HUES64 (cell line): Measurements from ENCODE around the gene CFAP73.
A peak's percentile ranks its signal among the peaks of the same experiment; 100 is the strongest.
"Not testable (repeated sequence)": the region's sequence is repeated elsewhere in the genome, so short reads cannot be mapped to it uniquely, and the experiment has no call there.

Experiments used
- H3K27ac ChIP-seq: 2 replicates; pipeline ENCODE4 v1.7.0; 2013; ENCODE audit warnings: low read depth, low read length, inconsistent platforms
- H3K27me3 ChIP-seq: 2 replicates; pipeline ENCODE4 v1.6.1; 2013; ENCODE audit warnings: mild to moderate bottlenecking, low read length; ENCODE audit not compliant: insufficient read depth
- H3K36me3 ChIP-seq: 2 replicates; pipeline ENCODE4 v1.6.1; 2013; ENCODE audit warnings: mild to moderate bottlenecking, low read length; ENCODE audit not compliant: insufficient read depth
- H3K4me1 ChIP-seq: 2 replicates; pipeline ENCODE4 v1.6.1; 2013; ENCODE audit warnings: mild to moderate bottlenecking, low read length, moderate library complexity; ENCODE audit not compliant: insufficient read depth
- H3K4me3 ChIP-seq: 2 replicates; pipeline ENCODE4 v1.5.1; 2013; ENCODE audit warnings: mild to moderate bottlenecking, low read length, moderate library complexity
- H3K9ac ChIP-seq: 2 replicates; pipeline ENCODE4 v1.6.1; 2013; ENCODE audit warnings: mild to moderate bottlenecking, low read depth, low read length
- H3K9me3 ChIP-seq: 2 replicates; pipeline ENCODE4 v1.6.1; 2013; ENCODE audit warnings: low read depth, low read length; ENCODE audit not compliant: insufficient read depth
- whole genome bisulfite sequencing: fragments of 150-250, 120-280 bp; methylation state at CpG from one replicate; pipeline ENCODE4 v1.1.7; 2013; ENCODE audit warnings: missing lambda C conversion rate; 5-methylcytosine and 5-hydroxymethylcytosine counted together

The CFAP73 gene

GRCh38 chr12:113135178-113136127, 14.1 kb upstream of the CFAP73 start, which contains the start of gene RASAL1:
Gene RASAL1 (minus strand): TSS chr12:113135761. CDS start chr12:113135462, 299 bp downstream.
- 7% methylated on average over 63 of the region's 68 CpGs for WGBS
- H3K9ac ChIP-seq: peak within 1 kb of the TSS; percentile 70
- H3K27me3 ChIP-seq: peaks cover 24% of the 10 kb centered on the region
- H3K4me3 ChIP-seq: peak within 1 kb of the TSS; percentile 78
- H3K9me3 ChIP-seq: no peaks in the 10 kb centered on the region
- H3K36me3 ChIP-seq: no peaks in the 10 kb centered on the region
- no peak within 1 kb of the TSS for H3K27ac ChIP-seq
- H3K4me1 ChIP-seq: peaks cover 5% of the 10 kb centered on the region; the same call in 1 of the 2 replicates

GRCh38 chr12:113136128-113136989, 13.2 kb upstream of the CFAP73 start:
- H3K27ac ChIP-seq: no peak overlapping the region
- peaks cover 24% of the 10 kb centered on the region for H3K27me3 ChIP-seq
- H3K9me3 ChIP-seq: no peaks in the 10 kb centered on the region
- H3K4me1 ChIP-seq: peaks cover 5% of the 10 kb centered on the region; the same call in 1 of the 2 replicates
- WGBS: 49% methylated on average over 20 of the region's 21 CpGs
- H3K36me3 ChIP-seq: no peaks in the 10 kb centered on the region
- H3K4me3 ChIP-seq: peak overlapping the region; percentile 46
- H3K9ac ChIP-seq: no peak overlapping the region; the same call in 1 of the 2 replicates

GRCh38 chr12:113136990-113137511, 12.5 kb upstream of the CFAP73 start:
- no peak overlapping the region for H3K4me3 ChIP-seq
- no peak overlapping the region for H3K27ac ChIP-seq
- no peaks in the 10 kb centered on the region for H3K36me3 ChIP-seq
- H3K4me1 ChIP-seq: peaks cover 5% of the 10 kb centered on the region; the same call in 1 of the 2 replicates
- no peak overlapping the region for H3K9ac ChIP-seq
- no peaks in the 10 kb centered on the region for H3K9me3 ChIP-seq
- 87% methylated on average over 6 of the region's 6 CpGs for WGBS
- H3K27me3 ChIP-seq: peaks cover 24% of the 10 kb centered on the region

GRCh38 chr12:113137861-113138783, 11.4 kb upstream of the CFAP73 start:
- WGBS: 90% methylated on average over 12 of the region's 12 CpGs
- no peaks in the 10 kb centered on the region for H3K9me3 ChIP-seq
- H3K4me3 ChIP-seq: no peak overlapping the region
- H3K36me3 ChIP-seq: no peaks in the 10 kb centered on the region
- peaks cover 24% of the 10 kb centered on the region for H3K27me3 ChIP-seq
- no peak overlapping the region for H3K9ac ChIP-seq
- no peak overlapping the region for H3K27ac ChIP-seq
- peaks cover 5% of the 10 kb centered on the region; the same call in 1 of the 2 replicates for H3K4me1 ChIP-seq

- Histone ChIP-seq H3K4me1 (peaks cover 5% of the 10 kb centered on the region; the same call in 1 of the 2 replicates), H3K9me3 (no peaks in the 10 kb centered on the region), H3K27ac (no peak overlapping the region), H3K36me3 (no peaks in the 10 kb centered on the region), H3K4me3 (no peak overlapping the region), H3K9ac (no peak overlapping the region), H3K27me3 (peaks cover 24% of the 10 kb centered on the region)
- 92% methylated on average over 3 of the region's 3 CpGs for WGBS
These were observed 10.7 kb upstream of the CFAP73 start for GRCh38 chr12:113138826-113139225.

- Histone ChIP-seq H3K9me3 (no peaks in the 10 kb centered on the region), H3K4me1 (peaks cover 5% of the 10 kb centered on the region; the same call in 1 of the 2 replicates), H3K9ac (no peak overlapping the region), H3K27me3 (peaks cover 8% of the 10 kb centered on the region), H3K27ac (no peak overlapping the region), H3K4me3 (no peak overlapping the region), H3K36me3 (no peaks in the 10 kb centered on the region)
- WGBS: 90% methylated on average over 5 of the region's 7 CpGs
These were observed 8.8 kb upstream of the CFAP73 start for GRCh38 chr12:113140706-113141105.

GRCh38 chr12:113141716-113142115, 7.8 kb upstream of the CFAP73 start:
- not testable (repeated sequence) for H3K4me1 ChIP-seq

GRCh38 chr12:113142173-113142885, 7.2 kb upstream of the CFAP73 start:
- no peaks in the 10 kb centered on the region for H3K27me3 ChIP-seq
- no peak overlapping the region for H3K27ac ChIP-seq
- H3K9me3 ChIP-seq: 0 out of 2 replicates have a peak, but pooled peaks cover 3% of the 10 kb centered on the region
- H3K9ac ChIP-seq: no peak overlapping the region
- no peak overlapping the region for H3K4me3 ChIP-seq
- WGBS: 86% methylated on average over 17 of the region's 17 CpGs
- H3K36me3 ChIP-seq: no peaks in the 10 kb centered on the region
- H3K4me1 ChIP-seq: no peaks in the 10 kb centered on the region

More at GRCh38 chr12:113141716-113142115, 7.8 kb upstream of the CFAP73 start:
- not testable (repeated sequence) for H3K36me3 ChIP-seq, H3K9ac ChIP-seq, H3K27me3 ChIP-seq, H3K9me3 ChIP-seq, H3K4me3 ChIP-seq, H3K27ac ChIP-seq
- WGBS: 95% methylated on average over 3 of the region's 3 CpGs

GRCh38 chr12:113142886-113143332, 6.6 kb upstream of the CFAP73 start:
- Histone ChIP-seq H3K27me3 (no peaks in the 10 kb centered on the region), H3K9me3 (0 out of 2 replicates have a peak, but pooled peaks cover 4% of the 10 kb centered on the region), H3K4me1 (no peaks in the 10 kb centered on the region), H3K4me3 (no peak overlapping the region), H3K36me3 (no peaks in the 10 kb centered on the region), H3K27ac (no peak overlapping the region), H3K9ac (no peak overlapping the region)
- 87% methylated on average over 4 of the region's 5 CpGs for WGBS
